Measurements from ENCODE around the gene MFAP2. TPM values are rescaled to one million over a fixed set of nuclear protein-coding genes. Genes with fewer than 3 reads are reported as not detected.

Gene MFAP2
- total and polyA plus RNA-seq, 2 of the 8 experiments (the other 6 are each of a cell fraction or from before 2014, with no cell fraction given): 172 to 326 TPM

GRCh38 chr1:16996845-16997244 lies 16.4 kb upstream of the MFAP2 start:
- H2BK20ac ChIP-seq (ENCODE audit: low read length): no peak overlapping the region
- H3K23ac ChIP-seq (ENCODE audit: insufficient read length): no peak overlapping the region
- H4K5ac ChIP-seq (ENCODE audit: insufficient read length, low read depth, low read length): no peak overlapping the region
- no peak overlapping the region for H2AK5ac ChIP-seq (ENCODE audit: low read depth, low read length)
- POLR2A ChIA-PET (ENCODE audit: partially characterized antibody): no interaction called here
- H3K14ac ChIP-seq (ENCODE audit: insufficient read length): no peak overlapping the region
- no peak for DNase-seq (ENCODE audit: low read depth in 1 of 2, low spot score in 2 of 2)
- H3K4me2 ChIP-seq (ENCODE audit: insufficient read depth in 1 of 2, low read depth in 2 of 2, low read length in 2 of 2): no peak overlapping the region
- H4K20me1 ChIP-seq (replicated peaks in 1 of 2; ENCODE audit: control insufficient read depth in 1 of 2, insufficient read depth in 2 of 2, low read length in 2 of 2): peaks cover 0 to 8% of the 10 kb centered on the region in 2 experiments
- no peaks in the 10 kb centered on the region for H3K4me1 ChIP-seq (replicated peaks in 1 of 4; ENCODE audit: control insufficient read depth in 3 of 4, insufficient read depth in 4 of 4, low read length in 3 of 4)
- CTCF ChIA-PET (ENCODE audit: partially characterized antibody): interaction anchor here (1.4 to 11.4 kb wide), 2 partner anchors 9 to 11 kb away, joined by 3 to 164 read pairs; no protein-coding TSS in a partner anchor
- H3K23me2 ChIP-seq (ENCODE audit: low read depth, low read length): no peaks in the 10 kb centered on the region
- no peak for FAIRE-seq
- no peak overlapping the region for H3K27ac ChIP-seq (ENCODE audit: low read depth, low read length)
- no peak overlapping the region for H4K8ac ChIP-seq (ENCODE audit: extremely low read depth, insufficient read depth, low read length)
- H2AFZ ChIP-seq (ENCODE audit: low read length): no peak overlapping the region
- H2BK5ac ChIP-seq (ENCODE audit: low read depth, low read length): no peak overlapping the region
- no peak overlapping the region for H3K4me3 ChIP-seq (ENCODE audit: extremely low read depth in 1 of 4, insufficient read depth in 2 of 4, low read depth in 3 of 4, low read length in 4 of 4)
- H2BK120ac ChIP-seq (replicated peaks; ENCODE audit: low read depth, low read length): no peak overlapping the region
- H4K91ac ChIP-seq (replicated peaks; ENCODE audit: insufficient read length, low read length): no peak overlapping the region
- H3K36me3 ChIP-seq (ENCODE audit: control insufficient read depth in 2 of 4, insufficient read depth in 4 of 4, low read length in 3 of 4): peaks cover 2 to 27% (median 12%) of the 10 kb centered on the region in 4 experiments; a peak in 6 of 8 replicates
- no peak overlapping the region for H3K56ac ChIP-seq (replicated peaks; ENCODE audit: insufficient read length, low read depth, low read length)
- H3K18ac ChIP-seq (ENCODE audit: extremely low read depth, low read length): no peak overlapping the region
- H2BK12ac ChIP-seq (ENCODE audit: low read depth, low read length): no peak overlapping the region
- H3K79me1 ChIP-seq (ENCODE audit: low read depth, low read length): no peaks in the 10 kb centered on the region
- no peak overlapping the region for H3K9ac ChIP-seq (replicated peaks in 1 of 4; ENCODE audit: extremely low read depth in 1 of 4, low read depth in 3 of 4, low read length in 3 of 4)
- 91% methylated on average over 12 of the region's 14 CpGs; no CpG with 5 or more reads in 1 of the 2 experiments for WGBS, 2 experiments (ENCODE audit: extremely low coverage in 1 of 2, insufficient coverage in 1 of 2, insufficient read length in 1 of 2, insufficient replicate concordance in 2 of 2, low coverage in 1 of 2, low lambda C conversion rate in 2 of 2, missing lambda C conversion rate in 1 of 2)
- no peak overlapping the region for H3K4ac ChIP-seq (replicated peaks; ENCODE audit: insufficient read length, low read depth, low read length)
- H3K27me3 ChIP-seq (replicated peaks in 1 of 4; ENCODE audit: control insufficient read depth in 3 of 4, extremely low read depth in 1 of 4, insufficient read depth in 3 of 4, low read length in 3 of 4): no peaks in the 10 kb centered on the region
- no peaks in the 10 kb centered on the region for H3K9me3 ChIP-seq (ENCODE audit: insufficient read depth in 2 of 2, low read depth in 1 of 2, low read length in 1 of 2)
- H3K79me2 ChIP-seq (ENCODE audit: control insufficient read depth in 1 of 2, insufficient read depth in 2 of 2, low read length in 2 of 2): no peaks in the 10 kb centered on the region
- H2BK15ac ChIP-seq (ENCODE audit: low read length): no peak overlapping the region
- TF ChIP-seq SP1 (IDR thresholded peaks at IDR 0.05; ENCODE audit: low read depth, low read length) (no peak), TCF12 (IDR thresholded peaks at IDR 0.05; ENCODE audit: low read depth, low read length) (no peak), BCL11A (IDR thresholded peaks at IDR 0.05; ENCODE audit: low read depth in 2 of 2, low read length in 2 of 2) (no peak), MAX (IDR thresholded peaks at IDR 0.05) (no peak), JUND (IDR thresholded peaks at IDR 0.05; ENCODE audit: low read length) (no peak), KDM4A (IDR thresholded peaks at IDR 0.05; ENCODE audit: low read depth, low read length, severe bottlenecking) (no peak), TEAD4 (IDR thresholded peaks at IDR 0.05; ENCODE audit: low read depth, low read length) (no peak), E2F6 (IDR thresholded peaks at IDR 0.05) (no peak), SIX5 (IDR thresholded peaks at IDR 0.05; ENCODE audit: low read depth, low read length) (no peak), BACH1 (IDR thresholded peaks at IDR 0.05; ENCODE audit: low read length) (no peak), HDAC6 (IDR thresholded peaks at IDR 0.05; ENCODE audit: low read depth, low read length) (no peak), SP2 (IDR thresholded peaks at IDR 0.05; ENCODE audit: low read length) (no peak), GTF2F1 (IDR thresholded peaks at IDR 0.05; ENCODE audit: borderline replicate concordance, low read depth, low read length) (no peak), ASH2L (IDR thresholded peaks at IDR 0.05; ENCODE audit: low read length) (no peak), RAD21 (IDR thresholded peaks at IDR 0.05 in 1 of 2, conservative IDR thresholded peaks at IDR 0.05 in 1 of 2; ENCODE audit: low read depth in 2 of 2, low read length in 2 of 2) (no peak)
